GM21367 (cell line): ENCODE data around the gene CPB1.

Experiments
- ATAC-seq: cut with Tn5 transposase; IDR thresholded peaks from one replicate; pipeline ENCODE4 v1.9.1; 2021; ENCODE audit not compliant: unreplicated experiment

The CPB1 gene

DNA sequence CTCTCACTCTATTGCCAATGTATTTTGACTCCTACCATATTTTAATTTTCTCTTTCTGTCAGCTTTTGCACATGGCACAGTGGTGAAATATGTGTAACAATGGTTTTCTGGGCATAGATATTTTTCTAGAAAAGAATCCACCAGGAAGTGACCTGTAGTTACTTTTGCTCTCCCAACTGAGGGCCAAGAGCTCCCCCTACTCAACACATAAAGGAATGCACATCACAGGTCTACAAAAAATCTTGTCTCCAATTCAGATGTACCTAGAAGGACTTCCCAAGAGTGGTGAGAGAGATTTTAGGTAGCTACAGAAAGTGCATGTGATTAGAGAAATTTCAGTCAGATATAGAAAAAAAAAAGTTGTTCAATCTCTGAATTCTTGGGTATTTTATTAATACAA is 53.1 kb downstream of the CPB1 start:
- no peak for ATAC-seq

DNA sequence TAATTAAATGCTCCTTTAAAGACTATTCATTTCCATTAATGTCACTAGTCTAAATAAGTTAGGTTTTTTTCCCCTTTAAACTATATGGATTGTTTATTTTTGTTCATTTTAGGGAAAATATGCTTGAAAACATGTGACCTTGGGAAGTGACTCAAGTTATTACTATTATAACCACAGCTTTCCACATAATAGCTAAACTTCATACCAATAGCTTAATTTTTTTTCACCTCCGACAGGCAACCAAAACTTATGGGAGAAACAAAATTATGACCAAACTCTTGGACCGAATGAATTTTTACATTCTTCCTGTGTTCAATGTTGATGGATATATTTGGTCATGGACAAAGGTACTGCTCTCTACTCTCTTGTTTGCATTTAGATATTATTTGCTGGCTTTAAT is 53.7 kb downstream of the CPB1 start:
- no peak for ATAC-seq

DNA sequence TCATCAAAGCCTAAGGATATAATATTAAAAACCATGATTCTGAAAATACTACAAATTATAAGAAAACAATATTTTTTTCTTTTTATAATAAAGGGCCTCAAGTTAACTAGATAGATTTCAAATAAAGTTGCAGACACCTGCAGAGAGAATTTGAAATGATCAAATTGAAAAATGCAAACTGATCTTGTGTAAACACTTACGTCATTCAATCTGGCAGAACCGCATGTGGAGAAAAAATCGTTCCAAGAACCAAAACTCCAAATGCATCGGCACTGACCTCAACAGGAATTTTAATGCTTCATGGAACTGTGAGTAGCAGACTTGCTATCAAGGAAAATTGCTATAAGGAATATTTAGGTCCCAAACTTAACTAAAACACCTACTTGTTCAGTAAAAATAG is 54.7 kb downstream of the CPB1 start:
- no peak for ATAC-seq

DNA sequence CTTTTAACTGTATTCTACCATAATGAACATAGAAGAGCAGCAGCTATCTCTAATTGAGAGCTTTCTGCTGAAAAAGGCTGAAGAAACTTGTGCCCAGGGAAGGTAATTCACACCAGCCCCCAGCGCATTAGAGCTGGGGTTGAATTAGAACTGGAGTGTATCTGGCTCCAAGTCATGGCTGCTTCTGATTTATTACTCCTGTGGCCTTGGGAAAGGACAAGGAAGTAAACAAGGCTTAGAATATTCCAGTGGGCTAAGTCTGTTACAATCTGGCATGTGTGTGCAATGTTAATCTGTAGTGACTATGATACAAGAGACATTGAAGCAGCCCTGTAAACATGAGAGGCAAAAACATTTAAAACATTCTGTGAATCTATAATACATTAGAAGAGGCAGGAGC is 55.6 kb downstream of the CPB1 start:
- ATAC-seq, result no peak

DNA sequence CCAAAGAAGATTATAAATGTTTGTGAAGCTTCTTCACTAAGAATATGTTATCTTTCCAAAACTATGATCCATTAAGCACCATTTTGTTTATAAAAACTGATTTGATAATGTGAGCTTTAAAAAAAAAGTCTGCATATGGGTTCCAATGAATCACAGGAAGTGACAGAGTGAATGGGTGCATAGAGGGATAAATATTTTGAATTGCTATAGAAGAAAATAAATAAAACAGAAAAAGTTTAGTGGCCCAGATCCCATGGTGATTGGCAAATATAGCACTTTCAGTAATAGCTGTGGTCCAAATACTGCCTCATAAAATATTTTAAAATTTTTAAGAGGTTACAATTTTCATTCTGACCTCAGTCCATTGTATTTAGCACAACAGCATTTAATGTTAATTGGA is 56.6 kb downstream of the CPB1 start:
- ATAC-seq, result no peak

DNA sequence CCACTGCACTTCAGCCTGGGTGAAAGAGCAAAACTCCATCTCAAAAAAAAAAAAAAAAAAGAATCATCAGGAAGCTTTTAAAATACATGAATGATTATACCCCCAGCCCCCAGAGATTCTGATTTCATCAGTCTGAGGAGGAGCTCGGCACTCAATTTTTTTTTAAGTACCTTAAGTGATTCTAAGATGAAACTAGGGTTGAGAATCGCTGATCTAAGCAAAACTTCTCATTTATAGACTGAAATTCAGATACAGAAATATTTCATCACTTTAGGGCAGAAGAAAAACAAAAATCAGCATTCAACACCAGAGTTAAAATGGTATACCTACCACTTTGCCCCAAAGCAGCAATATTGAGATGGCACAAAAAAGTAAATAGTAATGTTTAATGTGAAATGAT is 62.2 kb downstream of the CPB1 start:
- ATAC-seq, result no peak

DNA sequence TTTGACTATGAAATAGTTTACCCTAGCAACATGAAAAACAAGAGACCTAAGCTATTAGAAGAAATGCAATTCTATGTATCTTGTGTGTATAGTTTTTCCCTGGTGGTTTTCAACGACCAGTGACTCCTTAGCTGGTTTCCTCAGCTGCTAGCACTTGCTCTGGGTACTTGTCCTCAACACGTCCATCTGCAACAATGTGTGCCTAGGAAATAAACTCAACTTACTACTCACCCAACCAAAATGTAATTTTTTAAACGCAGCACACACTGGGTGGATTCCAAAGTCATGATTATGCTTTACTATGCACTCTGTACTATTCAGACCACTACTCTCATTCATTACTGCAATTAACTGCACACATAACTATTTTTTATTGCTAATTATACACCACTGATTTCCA is 68.5 kb downstream of the CPB1 start:
- no peak for ATAC-seq

DNA sequence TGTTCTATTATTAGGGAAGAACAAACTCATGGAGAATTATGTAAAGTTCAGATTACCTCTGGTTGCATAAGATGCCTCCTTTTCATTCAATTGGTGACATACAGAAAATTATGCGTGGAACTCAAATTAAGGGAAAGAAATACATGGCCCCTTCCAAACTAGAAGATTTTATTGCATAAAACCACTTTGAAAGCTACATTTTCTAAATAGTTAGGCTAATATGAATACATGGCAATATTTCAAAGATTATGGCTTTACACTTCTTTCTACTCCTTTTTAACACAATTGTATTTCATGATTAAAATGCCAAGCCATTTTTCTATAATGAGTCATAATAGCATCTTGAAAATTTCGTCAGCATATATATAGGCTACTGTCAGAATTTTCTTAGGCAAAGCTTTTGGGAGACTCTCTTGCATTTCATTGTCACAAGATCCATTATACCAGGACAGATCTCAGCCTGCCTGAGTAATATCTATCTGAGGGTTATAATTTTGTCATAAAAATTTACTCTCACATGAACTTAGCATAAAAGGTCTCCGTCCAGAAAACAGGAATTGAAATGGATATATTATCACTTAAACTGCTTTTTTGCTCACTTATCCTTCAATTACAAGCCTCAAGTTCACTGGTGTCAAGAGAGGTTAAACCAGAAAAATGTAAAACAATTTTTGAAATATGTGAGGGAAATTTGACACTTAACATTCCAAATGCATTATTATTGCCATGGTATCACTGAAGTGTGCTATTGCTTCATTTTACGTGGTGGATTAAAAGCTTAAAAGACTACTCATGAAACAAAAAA is 74.6 kb downstream of the CPB1 start:
- no peak for ATAC-seq

DNA sequence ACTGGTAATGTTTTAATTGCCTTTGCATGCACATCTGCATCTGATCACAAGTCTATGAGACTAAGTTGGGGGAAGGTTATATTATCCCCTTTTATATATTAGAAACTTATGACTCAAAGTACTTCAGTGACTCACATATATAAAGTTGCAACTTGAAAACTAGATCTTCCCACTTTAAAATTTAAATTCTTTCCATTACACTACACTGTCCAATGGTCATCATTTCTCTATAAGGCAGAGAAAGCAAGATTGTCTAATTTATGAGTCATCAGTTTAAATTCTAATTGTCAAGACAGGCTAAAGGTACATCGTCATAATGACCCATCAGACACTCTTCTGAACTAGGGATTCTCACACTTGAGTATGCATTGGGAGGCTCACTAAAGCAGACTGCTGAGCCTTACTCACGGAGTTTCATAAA is 75.4 kb downstream of the CPB1 start:
- no peak for ATAC-seq

DNA sequence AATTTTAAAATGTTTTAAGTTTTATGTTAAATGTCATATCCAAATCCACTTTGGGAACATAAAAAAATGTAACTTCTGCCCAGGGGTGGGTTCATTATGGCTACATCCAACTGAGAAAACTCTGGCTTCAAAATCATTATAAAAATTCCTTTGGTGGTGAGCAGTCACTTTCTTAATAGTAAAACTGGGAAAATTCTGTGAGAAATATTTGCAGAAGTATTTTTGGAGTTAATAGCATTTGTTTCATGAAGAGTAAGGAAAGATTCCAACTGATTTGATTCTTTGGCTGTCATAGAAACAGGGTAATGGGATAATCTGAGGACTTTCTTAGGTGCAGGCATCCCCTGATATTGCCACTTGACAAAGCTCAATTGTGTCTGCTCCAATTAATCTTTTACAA is 76.3 kb downstream of the CPB1 start:
- ATAC-seq, result no peak

DNA sequence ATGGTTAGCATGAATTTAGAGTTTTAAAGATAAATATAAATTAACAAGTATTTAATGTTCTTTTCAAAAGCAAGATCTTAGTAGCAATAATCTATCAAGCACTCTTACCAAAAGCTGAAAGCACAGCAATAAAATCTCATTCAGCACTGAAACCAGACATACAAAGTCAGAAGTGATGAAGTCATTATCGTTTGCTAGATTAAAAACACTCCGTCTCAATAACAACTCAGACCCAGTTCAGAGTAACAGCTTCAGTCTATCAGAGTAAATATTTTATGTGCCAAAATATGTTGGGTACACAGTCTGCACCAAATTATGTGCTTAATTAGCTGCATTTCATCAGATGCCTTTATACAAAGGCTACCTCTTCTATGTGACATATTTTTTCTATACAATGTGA is 79.1 kb downstream of the CPB1 start:
- no peak for ATAC-seq
